HL-60 (cell line): ENCODE data around the gene GDI1.

ENCODE experiments used
- POLR2AphosphoS5 ChIP-seq: IDR thresholded peaks from 2 replicates; pipeline ENCODE4 v1.6.1; 2012; ENCODE audit warnings: low read depth
- TF ChIP-seq, protein P1 (sequence below): IDR thresholded peaks from one replicate; pipeline ENCODE4 v1.5.1; 2011; ENCODE audit warnings: low read length, control low read depth, inconsistent platforms; ENCODE audit not compliant: insufficient read depth
- TF ChIP-seq, protein P2 (sequence below): IDR thresholded peaks from 2 replicates; pipeline ENCODE4 v1.6.1; 2012; ENCODE audit warnings: low read depth; ENCODE audit not compliant: insufficient replicate concordance

GRCh38 chrX:154470434-154470833 is 33.5 kb downstream of the GDI1 start:
- TF ChIP-seq, protein P1, sequence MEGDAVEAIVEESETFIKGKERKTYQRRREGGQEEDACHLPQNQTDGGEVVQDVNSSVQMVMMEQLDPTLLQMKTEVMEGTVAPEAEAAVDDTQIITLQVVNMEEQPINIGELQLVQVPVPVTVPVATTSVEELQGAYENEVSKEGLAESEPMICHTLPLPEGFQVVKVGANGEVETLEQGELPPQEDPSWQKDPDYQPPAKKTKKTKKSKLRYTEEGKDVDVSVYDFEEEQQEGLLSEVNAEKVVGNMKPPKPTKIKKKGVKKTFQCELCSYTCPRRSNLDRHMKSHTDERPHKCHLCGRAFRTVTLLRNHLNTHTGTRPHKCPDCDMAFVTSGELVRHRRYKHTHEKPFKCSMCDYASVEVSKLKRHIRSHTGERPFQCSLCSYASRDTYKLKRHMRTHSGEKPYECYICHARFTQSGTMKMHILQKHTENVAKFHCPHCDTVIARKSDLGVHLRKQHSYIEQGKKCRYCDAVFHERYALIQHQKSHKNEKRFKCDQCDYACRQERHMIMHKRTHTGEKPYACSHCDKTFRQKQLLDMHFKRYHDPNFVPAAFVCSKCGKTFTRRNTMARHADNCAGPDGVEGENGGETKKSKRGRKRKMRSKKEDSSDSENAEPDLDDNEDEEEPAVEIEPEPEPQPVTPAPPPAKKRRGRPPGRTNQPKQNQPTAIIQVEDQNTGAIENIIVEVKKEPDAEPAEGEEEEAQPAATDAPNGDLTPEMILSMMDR, result no peak
- TF ChIP-seq POLR2AphosphoS5, result no peak
- TF ChIP-seq, protein P2, sequence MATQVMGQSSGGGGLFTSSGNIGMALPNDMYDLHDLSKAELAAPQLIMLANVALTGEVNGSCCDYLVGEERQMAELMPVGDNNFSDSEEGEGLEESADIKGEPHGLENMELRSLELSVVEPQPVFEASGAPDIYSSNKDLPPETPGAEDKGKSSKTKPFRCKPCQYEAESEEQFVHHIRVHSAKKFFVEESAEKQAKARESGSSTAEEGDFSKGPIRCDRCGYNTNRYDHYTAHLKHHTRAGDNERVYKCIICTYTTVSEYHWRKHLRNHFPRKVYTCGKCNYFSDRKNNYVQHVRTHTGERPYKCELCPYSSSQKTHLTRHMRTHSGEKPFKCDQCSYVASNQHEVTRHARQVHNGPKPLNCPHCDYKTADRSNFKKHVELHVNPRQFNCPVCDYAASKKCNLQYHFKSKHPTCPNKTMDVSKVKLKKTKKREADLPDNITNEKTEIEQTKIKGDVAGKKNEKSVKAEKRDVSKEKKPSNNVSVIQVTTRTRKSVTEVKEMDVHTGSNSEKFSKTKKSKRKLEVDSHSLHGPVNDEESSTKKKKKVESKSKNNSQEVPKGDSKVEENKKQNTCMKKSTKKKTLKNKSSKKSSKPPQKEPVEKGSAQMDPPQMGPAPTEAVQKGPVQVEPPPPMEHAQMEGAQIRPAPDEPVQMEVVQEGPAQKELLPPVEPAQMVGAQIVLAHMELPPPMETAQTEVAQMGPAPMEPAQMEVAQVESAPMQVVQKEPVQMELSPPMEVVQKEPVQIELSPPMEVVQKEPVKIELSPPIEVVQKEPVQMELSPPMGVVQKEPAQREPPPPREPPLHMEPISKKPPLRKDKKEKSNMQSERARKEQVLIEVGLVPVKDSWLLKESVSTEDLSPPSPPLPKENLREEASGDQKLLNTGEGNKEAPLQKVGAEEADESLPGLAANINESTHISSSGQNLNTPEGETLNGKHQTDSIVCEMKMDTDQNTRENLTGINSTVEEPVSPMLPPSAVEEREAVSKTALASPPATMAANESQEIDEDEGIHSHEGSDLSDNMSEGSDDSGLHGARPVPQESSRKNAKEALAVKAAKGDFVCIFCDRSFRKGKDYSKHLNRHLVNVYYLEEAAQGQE, result no peak
